Endothelial cell of umbilical vein (primary cell): ENCODE data around the gene SRRM5. TPM values are rescaled to one million over a fixed set of nuclear protein-coding genes. Genes with fewer than 3 reads are reported as not detected.

Experiments
- BruUV-seq: library from RNA; stranded (reverse); fragments of 400-500 nt; replicated peaks from 2 replicates; lab custom pipeline; 2021; lab: Mats Ljungman, UMichigan
- CTCF ChIA-PET: fragments of 300-600, 350-600 bp; sonication (Branson Sonifier 250); formaldehyde crosslinking; loops from one replicate; lab custom pipeline; 2021; ENCODE audit warnings: antibody characterized with exemption, inconsistent platforms; lab: Charles Lee
- POLR2A ChIA-PET: fragments of 300-600, 350-600 bp; sonication (Branson Sonifier 250); formaldehyde crosslinking; loops from one replicate; lab custom pipeline; 2021; ENCODE audit warnings: antibody characterized with exemption, inconsistent platforms; lab: Charles Lee
- DNase-seq: peaks from one replicate; pipeline ENCODE4 v3.0.0-alpha.2; 2011; ENCODE audit warnings: low read depth, low spot score
- FAIRE-seq: peaks from 2 replicates; lab custom pipeline; 2011; peaks lifted over from hg19 to GRCh38; lab: Jason Lieb, UNC
- H2AFZ ChIP-seq: 2 replicates; pipeline ENCODE4 v1.6.0; 2012; ENCODE audit warnings: low read depth, low read length, control low read depth, inconsistent platforms
- H3K27ac ChIP-seq: 2 replicates; pipeline ENCODE4 v1.5.1; 2011; ENCODE audit warnings: low read depth, mild to moderate bottlenecking, control low read depth, low read length, moderate library complexity; ENCODE audit not compliant: insufficient read depth
- H3K27me3 ChIP-seq, 2 experiments: 2 replicates each; pipeline versions ENCODE4 v1.6.0 to v1.6.1; 2011; ENCODE audit warnings: low read length in 2 of 2, mixed read lengths in 1 of 2; ENCODE audit not compliant: control insufficient read depth in 2 of 2, insufficient read depth in 2 of 2
- H3K36me3 ChIP-seq, 2 experiments: 2 replicates in 1 of 2; 3 replicates in 1 of 2; pipeline ENCODE4 v1.5.1; 2011; ENCODE audit warnings: low read length in 2 of 2, mild to moderate bottlenecking in 1 of 2, moderate library complexity in 1 of 2; ENCODE audit not compliant: control insufficient read depth in 2 of 2, insufficient read depth in 2 of 2; ENCODE audit errors: extremely low read depth in 1 of 2
- H3K4me1 ChIP-seq: 3 replicates; pipeline ENCODE4 v1.5.1; 2011; ENCODE audit warnings: mild to moderate bottlenecking, low read length; ENCODE audit not compliant: control insufficient read depth, insufficient read depth; ENCODE audit errors: extremely low read depth
- H3K4me2 ChIP-seq: 2 replicates; pipeline ENCODE4 v1.6.1; 2011; ENCODE audit warnings: low read length, control low read depth, mixed read lengths; ENCODE audit not compliant: insufficient read depth
- H3K4me3 ChIP-seq, 3 experiments: fragments of 200-600 bp in 1 of 3; sonication (generic), shearing (Covaris generic) in 1 of 3; replicated peaks in 1 of 3; 2 replicates each; pipeline ENCODE4 v1.5.1; 2011 to 2016; ENCODE audit warnings: control low read depth in 3 of 3, low read length in 3 of 3, mild to moderate bottlenecking in 2 of 3, inconsistent platforms in 1 of 3, low read depth in 1 of 3, moderate library complexity in 1 of 3; ENCODE audit not compliant: insufficient read depth in 1 of 3
- H3K79me2 ChIP-seq: 2 replicates; pipeline ENCODE4 v1.6.0; 2012; ENCODE audit warnings: low read length, inconsistent platforms; ENCODE audit not compliant: control insufficient read depth, insufficient read depth
- H3K9ac ChIP-seq: replicated peaks from 2 replicates; pipeline ENCODE3; 2011; ENCODE audit warnings: low read length, control low read depth; ENCODE audit not compliant: insufficient read depth; ENCODE audit errors: extremely low read depth
- H3K9me1 ChIP-seq: replicated peaks from 3 replicates; pipeline ENCODE4 v1.6.0; 2011; ENCODE audit warnings: mild to moderate bottlenecking, low read length; ENCODE audit not compliant: control insufficient read depth, insufficient read depth; ENCODE audit errors: extremely low read depth
- H3K9me3 ChIP-seq: replicated peaks from 2 replicates; pipeline ENCODE4 v1.5.1; 2012; ENCODE audit warnings: low read length, inconsistent platforms; ENCODE audit not compliant: control insufficient read depth, insufficient read depth
- H4K20me1 ChIP-seq: replicated peaks from 2 replicates; pipeline ENCODE3; 2011; ENCODE audit warnings: mild to moderate bottlenecking, low read length; ENCODE audit not compliant: control insufficient read depth, insufficient read depth; ENCODE audit errors: extremely low read depth
- EZH2 ChIP-seq: IDR thresholded peaks from 2 replicates; pipeline ENCODE4 v1.6.1; 2012; ENCODE audit warnings: borderline replicate concordance, low read depth, mild to moderate bottlenecking, moderate library complexity, low read length, inconsistent platforms; ENCODE audit not compliant: severe bottlenecking
- FOS ChIP-seq: IDR thresholded peaks from 2 replicates; pipeline ENCODE4 v1.6.1; 2011; ENCODE audit warnings: mild to moderate bottlenecking, low read length, moderate library complexity, borderline replicate concordance; ENCODE audit not compliant: insufficient read depth
- GATA2 ChIP-seq: IDR thresholded peaks from 2 replicates; pipeline ENCODE4 v1.7.0; 2011; ENCODE audit warnings: low read depth, mild to moderate bottlenecking, moderate library complexity, mixed read lengths, low read length; ENCODE audit not compliant: insufficient read length, insufficient read depth
- JUN ChIP-seq: IDR thresholded peaks from 2 replicates; pipeline ENCODE4 v1.6.1; 2011; ENCODE audit warnings: borderline replicate concordance, low read depth; ENCODE audit not compliant: insufficient read length, insufficient read depth
- MYC ChIP-seq: IDR thresholded peaks from one replicate; pipeline ENCODE4 v1.6.1; 2011; ENCODE audit warnings: mild to moderate bottlenecking, low read depth, low read length
- POLR2A ChIP-seq: IDR thresholded peaks from 2 replicates; pipeline ENCODE4 v1.6.1; 2012; ENCODE audit warnings: low read depth, mild to moderate bottlenecking, control low read depth, low read length
- POLR2AphosphoS5 ChIP-seq: IDR thresholded peaks from 2 replicates; pipeline ENCODE4 v1.6.1; 2012; ENCODE audit warnings: low read depth, mild to moderate bottlenecking, control low read depth, low read length, moderate library complexity; ENCODE audit not compliant: insufficient read depth
- dilution Hi-C: fragments of 300-500 bp; cut with MboI; formaldehyde crosslinking; loops from one replicate; pipeline ENCODE4 v1.15.0; 2019; ENCODE audit warnings: low sequenced_read_pairs; ENCODE audit not compliant: extremely low pct_ligation_motif_present
- intact Hi-C: fragments of 100-400 bp; cut with micrococcal nuclease; formaldehyde crosslinking; loops from one replicate; pipeline ENCODE4 v1.10.0; 2022
- polyA plus RNA-seq, 4 experiments: library from polyadenylated mRNA; depleted of rRNA in 3 of 4; stranded (reverse) in 3 of 4; unstranded in 1 of 4; fragments of >200 nt; gene quantifications; 2 replicates each; pipeline versions ENCODE4 v1.2.1 to v1.2.3, GENCODE V29; 2011 to 2012; ENCODE audit warnings: missing spikeins in 1 of 4
- total RNA-seq: library from RNA; stranded (reverse); gene quantifications from 2 replicates; pipeline ENCODE4 v1.2.3, GENCODE V29; 2021
- TF ChIP-seq, protein P1 (sequence below): IDR thresholded peaks from 2 replicates; pipeline ENCODE4 v1.6.1; 2011; ENCODE audit not compliant: insufficient read depth, insufficient read length
- TF ChIP-seq, protein P2 (sequence below), 2 donors: IDR thresholded peaks; 1 replicate in 1 of 2; 2 replicates in 1 of 2; pipeline ENCODE4 v1.5.1; 2011; ENCODE audit warnings: low read length in 2 of 2, mild to moderate bottlenecking in 2 of 2, moderate library complexity in 2 of 2, control low read depth in 1 of 2, inconsistent platforms in 1 of 2, low read depth in 1 of 2; ENCODE audit not compliant: insufficient read depth in 1 of 2; ENCODE audit errors: extremely low read depth in 1 of 2

SRRM5 gene
- total and polyA plus RNA-seq, 2 donors (not counting 3 experiments of a cell fraction or from before 2014, with no cell fraction given): 0.17 to 0.27 TPM

GRCh38 chr19:43563816-43564457 lies 48.0 kb upstream of the SRRM5 start:
- FAIRE-seq (no peak), DNase-seq (no peak)
- H3K79me2 ChIP-seq: no peaks in the 10 kb centered on the region
- intact Hi-C loops: no loop called here
- H3K9me3 ChIP-seq: no peaks in the 10 kb centered on the region
- peaks cover 0 to 9% of the 10 kb centered on the region in 2 experiments for H3K36me3 ChIP-seq
- no peaks in the 10 kb centered on the region for H3K27me3 ChIP-seq
- no peaks in the 10 kb centered on the region for H4K20me1 ChIP-seq
- ChIA-PET CTCF (interaction anchor here (1.5 to 2.8 kb wide), 2 partner anchors 9 to 30 kb away, joined by 3 to 20 read pairs; no protein-coding TSS in a partner anchor), POLR2A (no interaction called here)
- H3K4me1 ChIP-seq: no peaks in the 10 kb centered on the region
- no peak overlapping the region for H2AFZ ChIP-seq
- H3K4me2 ChIP-seq: no peak overlapping the region
- no TSS peak for BruUV-seq
- no peaks in the 10 kb centered on the region for H3K9me1 ChIP-seq
- dilution Hi-C loops: no loop called here
- no peak overlapping the region for H3K27ac ChIP-seq
- H3K4me3 ChIP-seq: no peak overlapping the region
- no peak overlapping the region for H3K9ac ChIP-seq
- TF ChIP-seq, protein P1, sequence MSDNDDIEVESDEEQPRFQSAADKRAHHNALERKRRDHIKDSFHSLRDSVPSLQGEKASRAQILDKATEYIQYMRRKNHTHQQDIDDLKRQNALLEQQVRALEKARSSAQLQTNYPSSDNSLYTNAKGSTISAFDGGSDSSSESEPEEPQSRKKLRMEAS: no peak
- no peak for TF ChIP-seq EZH2
- TF ChIP-seq GATA2: no peak
- TF ChIP-seq MYC: no peak
- no peak for TF ChIP-seq FOS
- TF ChIP-seq POLR2AphosphoS5: no peak
- no peak for TF ChIP-seq JUN
- TF ChIP-seq, protein P2, sequence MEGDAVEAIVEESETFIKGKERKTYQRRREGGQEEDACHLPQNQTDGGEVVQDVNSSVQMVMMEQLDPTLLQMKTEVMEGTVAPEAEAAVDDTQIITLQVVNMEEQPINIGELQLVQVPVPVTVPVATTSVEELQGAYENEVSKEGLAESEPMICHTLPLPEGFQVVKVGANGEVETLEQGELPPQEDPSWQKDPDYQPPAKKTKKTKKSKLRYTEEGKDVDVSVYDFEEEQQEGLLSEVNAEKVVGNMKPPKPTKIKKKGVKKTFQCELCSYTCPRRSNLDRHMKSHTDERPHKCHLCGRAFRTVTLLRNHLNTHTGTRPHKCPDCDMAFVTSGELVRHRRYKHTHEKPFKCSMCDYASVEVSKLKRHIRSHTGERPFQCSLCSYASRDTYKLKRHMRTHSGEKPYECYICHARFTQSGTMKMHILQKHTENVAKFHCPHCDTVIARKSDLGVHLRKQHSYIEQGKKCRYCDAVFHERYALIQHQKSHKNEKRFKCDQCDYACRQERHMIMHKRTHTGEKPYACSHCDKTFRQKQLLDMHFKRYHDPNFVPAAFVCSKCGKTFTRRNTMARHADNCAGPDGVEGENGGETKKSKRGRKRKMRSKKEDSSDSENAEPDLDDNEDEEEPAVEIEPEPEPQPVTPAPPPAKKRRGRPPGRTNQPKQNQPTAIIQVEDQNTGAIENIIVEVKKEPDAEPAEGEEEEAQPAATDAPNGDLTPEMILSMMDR (IDR thresholded peaks at IDR 0.05; ENCODE audit: extremely low read depth in 1 of 2, insufficient read depth in 1 of 2, low read depth in 1 of 2, low read length in 2 of 2): no peak
- no peak for TF ChIP-seq POLR2A
